GM12891 (cell line): ENCODE data around the gene TMIE.
"Not testable (repeated sequence)": the region's sequence is repeated elsewhere in the genome, so short reads cannot be mapped to it uniquely, and the experiment has no call there.

Source experiments
- DNase-seq: peaks from one replicate; pipeline ENCODE4 v3.0.0; 2011; ENCODE audit warnings: low spot score; ENCODE audit not compliant: insufficient read length
- FAIRE-seq: peaks from 2 replicates; lab custom pipeline; 2011; peaks lifted over from hg19 to GRCh38; lab: Jason Lieb, UNC
- PAX5 ChIP-seq: IDR thresholded peaks from 2 replicates; pipeline ENCODE4 v1.6.1; 2011; ENCODE audit warnings: low read length, moderate library complexity, mild to moderate bottlenecking; ENCODE audit not compliant: insufficient read depth, severe bottlenecking
- POLR2A ChIP-seq: IDR thresholded peaks from 2 replicates; pipeline ENCODE4 v1.6.1; 2011; ENCODE audit warnings: low read depth, low read length, control low read depth
- POLR2AphosphoS5 ChIP-seq: IDR thresholded peaks from 2 replicates; pipeline ENCODE4 v1.6.1; 2011; ENCODE audit warnings: low read depth, low read length, control low read depth
- POU2F2 ChIP-seq: IDR thresholded peaks from 2 replicates; pipeline ENCODE4 v1.6.1; 2011; ENCODE audit warnings: low read depth, mild to moderate bottlenecking, control low read depth, low read length, moderate library complexity
- SPI1 ChIP-seq: IDR thresholded peaks from 2 replicates; pipeline ENCODE4 v1.6.1; 2011; ENCODE audit warnings: low read depth, low read length, control low read depth
- TAF1 ChIP-seq: IDR thresholded peaks from 2 replicates; pipeline ENCODE4 v1.6.1; 2011; ENCODE audit warnings: low read depth, low read length, control low read depth

TMIE gene

GRCh38 chr3:46722443-46722842 lies 21.3 kb downstream of the TMIE start:
- FAIRE-seq (no peak), DNase-seq (no peak)
- TF ChIP-seq SPI1 (no peak), POLR2A (no peak), POU2F2 (no peak), TAF1 (no peak), POLR2AphosphoS5 (no peak)

GRCh38 chr3:46724424-46724823 lies 23.2 kb downstream of the TMIE start:
- TF ChIP-seq SPI1 (no peak), POLR2AphosphoS5 (no peak), POU2F2 (no peak), TAF1 (no peak), POLR2A (no peak), PAX5 (no peak)
- FAIRE-seq, result no peak

GRCh38 chr3:46725621-46726314 lies 24.6 kb downstream of the TMIE start:
- no peak for FAIRE-seq
- TF ChIP-seq TAF1 (no peak), POU2F2 (no peak), POLR2A (no peak), SPI1 (no peak), POLR2AphosphoS5 (no peak), PAX5 (no peak)
- no peak for DNase-seq

More at GRCh38 chr3:46724424-46724823, 23.2 kb downstream of the TMIE start:
- no peak for DNase-seq

- DNase-seq (no peak), FAIRE-seq (no peak)
- TF ChIP-seq PAX5, result no peak
- no peak for TF ChIP-seq POLR2AphosphoS5
- TF ChIP-seq SPI1, result no peak
- no peak for TF ChIP-seq POLR2A
- TF ChIP-seq TAF1, result no peak
- TF ChIP-seq POU2F2, result no peak
Measured at GRCh38 chr3:46729038-46729437, 27.8 kb downstream of the TMIE start.

GRCh38 chr3:46730819-46731218 lies 29.6 kb downstream of the TMIE start:
- DNase-seq, result no peak
- no peak for FAIRE-seq
- TF ChIP-seq POLR2AphosphoS5 (no peak), POLR2A (no peak), PAX5 (no peak), POU2F2 (no peak), TAF1 (no peak), SPI1 (no peak)

- TF ChIP-seq POLR2A (no peak), POU2F2 (no peak), SPI1 (no peak), POLR2AphosphoS5 (no peak), TAF1 (no peak)
- DNase-seq (no peak), FAIRE-seq (no peak)
Measured at GRCh38 chr3:46731795-46732194, 30.6 kb downstream of the TMIE start.

- TF ChIP-seq POLR2AphosphoS5, result no peak
- TF ChIP-seq SPI1, result no peak
- no peak for TF ChIP-seq POLR2A
- TF ChIP-seq POU2F2, result no peak
- TF ChIP-seq PAX5, result no peak
- no peak for TF ChIP-seq TAF1
- FAIRE-seq (no peak), DNase-seq (no peak)
Measured at GRCh38 chr3:46733026-46733800, 32.0 kb downstream of the TMIE start.

GRCh38 chr3:46734773-46735172 lies 33.6 kb downstream of the TMIE start:
- FAIRE-seq, result no peak
- no peak for TF ChIP-seq TAF1
- no peak for TF ChIP-seq POLR2AphosphoS5
- TF ChIP-seq POLR2A, result no peak
- TF ChIP-seq SPI1, result no peak
- TF ChIP-seq PAX5, result no peak
- no peak for TF ChIP-seq POU2F2
- no peak for DNase-seq

- no peak for DNase-seq
- no peak for FAIRE-seq
- TF ChIP-seq PAX5, result no peak
- TF ChIP-seq POLR2AphosphoS5, result no peak
- TF ChIP-seq TAF1, result no peak
- no peak for TF ChIP-seq POU2F2
- no peak for TF ChIP-seq SPI1
- TF ChIP-seq POLR2A, result no peak
Measured at GRCh38 chr3:46736006-46736872, 35.0 kb downstream of the TMIE start.

- FAIRE-seq (no peak), DNase-seq (no peak)
- no peak for TF ChIP-seq POLR2AphosphoS5
- TF ChIP-seq POU2F2, result no peak
- TF ChIP-seq TAF1, result no peak
- no peak for TF ChIP-seq PAX5
- TF ChIP-seq POLR2A, result no peak
- no peak for TF ChIP-seq SPI1
Measured at GRCh38 chr3:46737329-46737731, 36.1 kb downstream of the TMIE start.

- not testable (repeated sequence) for DNase-seq, FAIRE-seq
Measured at GRCh38 chr3:46739565-46739964, 38.4 kb downstream of the TMIE start.
